ENCODE measurements around the gene C1QTNF9.
"Not testable (repeated sequence)": the region's sequence is repeated elsewhere in the genome, so short reads cannot be mapped to it uniquely, and the experiment has no call there.

Gene C1QTNF9

DNA sequence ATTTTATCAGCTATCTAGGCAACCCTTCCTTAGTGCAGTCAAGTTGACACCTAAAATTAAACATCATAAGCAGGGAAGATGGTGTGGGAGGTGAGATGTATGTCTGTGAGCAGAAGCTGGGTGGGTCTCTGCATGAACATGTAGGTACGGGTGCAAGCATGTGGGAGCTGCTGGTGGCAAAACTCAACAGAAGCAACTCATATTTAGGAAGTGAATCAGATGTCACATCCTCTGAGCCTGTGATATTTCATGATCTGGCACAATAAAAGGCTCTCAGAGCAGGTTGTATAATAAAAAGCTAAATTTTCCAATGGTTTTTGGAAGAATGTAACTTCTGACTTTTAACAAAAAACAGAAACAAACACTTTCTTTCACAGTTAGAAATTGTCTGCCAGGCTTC, 44.4 kb downstream of the C1QTNF9 start:
- Histone ChIP-seq H3K4me1 (ENCODE audit: insufficient read depth, low read length) (no peaks in the 10 kb centered on the region), H3K27me3 (ENCODE audit: insufficient read depth, low read length) (no peaks in the 10 kb centered on the region), H3K36me3 (ENCODE audit: insufficient read depth, low read length) (no peaks in the 10 kb centered on the region), H3K4me3 (ENCODE audit: low read length) (no peak overlapping the region), H3K9ac (ENCODE audit: low read depth, low read length) (no peak overlapping the region), H3K9me3 (ENCODE audit: insufficient read depth, low read depth, low read length) (peaks cover 5% of the 10 kb centered on the region; the same call in 1 of the 2 replicates), H3K27ac (ENCODE audit: low read depth, low read length) (no peak overlapping the region)
- 87% methylated on average over 1 of the region's 1 CpG for WGBS

DNA sequence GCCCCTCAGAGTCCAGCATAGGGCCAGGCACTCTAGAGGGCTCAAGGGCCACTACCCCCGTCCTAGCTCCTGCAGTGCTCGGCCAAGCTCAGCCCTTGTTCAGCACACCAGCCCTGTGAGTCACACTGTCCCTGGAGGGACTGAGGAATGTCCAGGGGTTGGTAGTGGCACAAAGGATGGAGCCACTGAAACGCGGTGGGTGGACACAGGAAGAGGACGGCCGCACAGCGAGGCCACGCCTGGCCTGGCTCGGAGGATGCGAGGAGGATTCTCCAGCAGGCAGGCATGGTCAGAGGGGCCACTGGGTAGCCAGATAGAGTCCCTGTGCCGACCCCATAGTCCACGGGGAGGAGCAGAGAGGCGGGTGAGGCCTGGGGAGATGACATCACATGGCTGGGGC, 45.7 kb downstream of the C1QTNF9 start:
- H3K4me1 ChIP-seq (ENCODE audit: insufficient read depth, low read length) = no peaks in the 10 kb centered on the region
- 92% methylated on average over 13 of the region's 13 CpGs for WGBS
- H3K36me3 ChIP-seq (ENCODE audit: insufficient read depth, low read length) = no peaks in the 10 kb centered on the region
- H3K9ac ChIP-seq (ENCODE audit: low read depth, low read length) = no peak overlapping the region
- no peak overlapping the region for H3K4me3 ChIP-seq (ENCODE audit: low read length)
- H3K27ac ChIP-seq (ENCODE audit: low read depth, low read length) = no peak overlapping the region
- peaks cover 5% of the 10 kb centered on the region; the same call in 1 of the 2 replicates for H3K9me3 ChIP-seq (ENCODE audit: insufficient read depth, low read depth, low read length)
- H3K27me3 ChIP-seq (ENCODE audit: insufficient read depth, low read length) = no peaks in the 10 kb centered on the region

DNA sequence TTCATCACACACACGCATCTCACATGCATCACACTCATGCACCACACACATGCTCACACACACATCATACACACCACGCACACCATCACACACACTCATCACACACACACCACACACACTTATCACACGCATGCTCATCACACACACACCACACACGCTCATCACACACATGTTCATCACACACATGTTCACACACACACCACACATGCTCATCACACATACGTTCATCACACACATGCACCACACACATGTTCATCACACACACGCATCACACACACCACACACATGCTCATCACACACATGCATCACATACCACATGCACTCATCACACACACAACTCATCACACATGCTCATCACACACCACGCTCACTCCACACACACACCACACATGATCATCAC, 46.9 kb downstream of the C1QTNF9 start:
- H3K4me3 ChIP-seq (ENCODE audit: low read length) = no peak overlapping the region
- H3K36me3 ChIP-seq (ENCODE audit: insufficient read depth, low read length) = no peaks in the 10 kb centered on the region
- H3K4me1 ChIP-seq (ENCODE audit: insufficient read depth, low read length) = no peaks in the 10 kb centered on the region
- 85% methylated on average over 7 of the region's 7 CpGs for WGBS
- no peak overlapping the region for H3K27ac ChIP-seq (ENCODE audit: low read depth, low read length)
- no peak overlapping the region for H3K9ac ChIP-seq (ENCODE audit: low read depth, low read length)
- H3K9me3 ChIP-seq (ENCODE audit: insufficient read depth, low read depth, low read length) = peaks cover 5% of the 10 kb centered on the region; the same call in 1 of the 2 replicates
- H3K27me3 ChIP-seq (ENCODE audit: insufficient read depth, low read length) = no peaks in the 10 kb centered on the region

DNA sequence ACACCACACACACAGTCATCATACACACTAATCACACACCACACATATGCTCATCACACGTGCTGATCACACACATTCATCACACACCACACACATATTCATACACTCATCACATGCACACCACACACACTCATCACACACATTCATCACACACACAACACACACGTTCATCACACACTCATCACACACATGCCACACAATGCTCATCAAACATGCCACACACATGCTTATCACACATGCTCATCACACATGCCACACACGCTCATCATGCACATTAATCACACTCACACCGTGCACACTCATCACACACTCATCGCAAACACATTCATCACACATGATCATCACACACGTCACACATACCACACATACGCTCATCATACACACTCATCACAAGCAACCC, 47.5 kb downstream of the C1QTNF9 start:
- no peaks in the 10 kb centered on the region for H3K36me3 ChIP-seq (ENCODE audit: insufficient read depth, low read length)
- H3K27me3 ChIP-seq (ENCODE audit: insufficient read depth, low read length) = no peaks in the 10 kb centered on the region
- peaks cover 5% of the 10 kb centered on the region; the same call in 1 of the 2 replicates for H3K9me3 ChIP-seq (ENCODE audit: insufficient read depth, low read depth, low read length)
- H3K9ac ChIP-seq (ENCODE audit: low read depth, low read length) = no peak overlapping the region
- no peak overlapping the region for H3K27ac ChIP-seq (ENCODE audit: low read depth, low read length)
- WGBS = 95% methylated on average over 7 of the region's 7 CpGs
- H3K4me1 ChIP-seq (ENCODE audit: insufficient read depth, low read length) = no peaks in the 10 kb centered on the region
- H3K4me3 ChIP-seq (ENCODE audit: low read length) = no peak overlapping the region

DNA sequence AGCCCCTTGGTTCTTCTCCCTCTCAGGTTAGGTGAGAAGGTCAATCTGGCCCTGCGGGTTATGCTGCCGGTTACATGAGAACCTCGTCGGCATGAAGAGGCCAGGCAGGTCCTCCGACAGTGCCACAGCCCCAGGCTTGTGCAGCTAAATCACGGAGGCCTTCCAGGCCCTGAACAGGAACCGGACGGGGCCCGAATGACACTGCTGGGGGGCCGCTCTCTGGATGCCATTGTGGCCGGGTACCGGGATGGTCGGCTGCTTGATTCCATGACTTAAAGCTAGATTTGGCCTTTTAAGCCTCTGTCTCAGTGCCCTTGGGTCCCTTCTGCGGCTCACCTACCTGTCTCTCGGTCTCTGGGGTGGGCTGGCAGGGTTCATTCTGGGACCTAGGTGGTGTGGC, 48.4 kb downstream of the C1QTNF9 start:
- Histone ChIP-seq H3K27ac (ENCODE audit: low read depth, low read length) (no peak overlapping the region), H3K9me3 (ENCODE audit: insufficient read depth, low read depth, low read length) (peaks cover 5% of the 10 kb centered on the region; the same call in 1 of the 2 replicates), H3K36me3 (ENCODE audit: insufficient read depth, low read length) (no peaks in the 10 kb centered on the region), H3K9ac (ENCODE audit: low read depth, low read length) (no peak overlapping the region), H3K27me3 (ENCODE audit: insufficient read depth, low read length) (no peaks in the 10 kb centered on the region), H3K4me3 (ENCODE audit: low read length) (no peak overlapping the region), H3K4me1 (ENCODE audit: insufficient read depth, low read length) (no peaks in the 10 kb centered on the region)
- 92% methylated on average over 15 of the region's 15 CpGs for WGBS

DNA sequence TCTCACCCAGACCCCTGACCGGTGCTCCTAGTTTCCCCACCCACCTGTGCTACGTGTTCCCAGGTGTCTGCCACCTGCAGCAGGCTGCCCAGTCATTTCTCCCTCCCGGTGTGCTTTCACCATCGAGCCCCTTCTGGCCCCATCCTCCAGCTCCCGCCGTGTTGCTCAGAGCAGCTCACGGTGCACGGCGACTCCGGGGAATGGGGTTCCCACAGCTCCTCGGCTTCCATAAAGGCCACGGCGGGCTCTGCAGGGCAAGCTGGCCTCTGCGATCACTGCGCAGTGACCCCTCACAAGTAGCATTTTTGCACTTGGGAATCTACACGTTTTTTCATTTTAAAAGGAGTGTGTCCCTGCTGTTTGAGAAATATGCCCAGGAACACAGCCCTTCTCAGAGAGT, 49.5 kb downstream of the C1QTNF9 start:
- H3K27me3 ChIP-seq (ENCODE audit: insufficient read depth, low read length); H3K36me3 ChIP-seq (ENCODE audit: insufficient read depth, low read length); H3K4me3 ChIP-seq (ENCODE audit: low read length); H3K9me3 ChIP-seq (ENCODE audit: insufficient read depth, low read depth, low read length); H3K27ac ChIP-seq (ENCODE audit: low read depth, low read length); H3K9ac ChIP-seq (ENCODE audit: low read depth, low read length); H3K4me1 ChIP-seq (ENCODE audit: insufficient read depth, low read length): not testable (repeated sequence)
- 90% methylated on average over 16 of the region's 16 CpGs for WGBS

DNA sequence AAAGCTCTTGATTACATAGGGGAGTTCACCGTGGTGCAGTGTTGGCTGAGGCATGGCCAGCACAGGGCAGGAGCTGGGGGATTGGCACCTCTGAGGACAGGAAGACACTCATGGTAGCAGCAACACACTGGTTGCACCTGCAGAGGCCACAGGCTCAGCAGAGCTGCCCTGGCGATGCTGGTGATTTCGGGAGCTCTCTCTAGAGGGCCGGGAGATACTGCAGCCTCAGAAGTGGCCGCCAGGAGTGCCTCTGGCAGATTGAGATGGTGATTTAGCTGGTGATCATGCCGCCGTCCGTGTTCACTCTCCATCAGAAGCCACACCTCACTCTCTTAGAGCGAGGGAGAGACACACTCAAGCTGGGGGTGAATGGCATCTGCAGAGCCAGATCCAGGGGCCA, 49.9 kb downstream of the C1QTNF9 start:
- H3K4me1 ChIP-seq (ENCODE audit: insufficient read depth, low read length); H3K4me3 ChIP-seq (ENCODE audit: low read length); H3K36me3 ChIP-seq (ENCODE audit: insufficient read depth, low read length); H3K27me3 ChIP-seq (ENCODE audit: insufficient read depth, low read length); H3K9me3 ChIP-seq (ENCODE audit: insufficient read depth, low read depth, low read length); H3K9ac ChIP-seq (ENCODE audit: low read depth, low read length); H3K27ac ChIP-seq (ENCODE audit: low read depth, low read length): not testable (repeated sequence)
- WGBS = 82% methylated on average over 6 of the region's 9 CpGs

DNA sequence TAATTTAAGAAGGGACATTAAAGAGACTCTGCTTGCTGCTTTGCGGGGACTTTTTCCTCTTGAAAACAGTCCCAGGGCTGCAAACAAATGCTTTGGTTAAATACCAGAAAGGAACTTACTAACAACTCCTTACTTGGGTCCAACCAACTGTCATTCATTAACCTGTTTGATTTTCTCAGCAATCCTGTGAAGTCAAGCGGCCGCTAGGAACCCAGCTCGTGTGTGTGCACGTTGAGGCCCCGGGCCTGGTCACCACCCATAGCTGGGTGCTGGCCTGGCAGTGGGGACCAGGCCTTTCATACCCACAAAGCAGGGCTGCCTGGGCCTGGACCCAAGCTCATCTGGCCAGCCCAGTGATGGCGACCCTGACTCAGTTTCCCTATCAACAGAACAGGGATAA, 50.7 kb downstream of the C1QTNF9 start:
- 95% methylated on average over 7 of the region's 7 CpGs for WGBS
- Histone ChIP-seq H3K9ac (ENCODE audit: low read depth, low read length) (no peak overlapping the region), H3K9me3 (ENCODE audit: insufficient read depth, low read depth, low read length) (peaks cover 5% of the 10 kb centered on the region; the same call in 1 of the 2 replicates), H3K4me1 (ENCODE audit: insufficient read depth, low read length) (no peaks in the 10 kb centered on the region), H3K27ac (ENCODE audit: low read depth, low read length) (no peak overlapping the region), H3K27me3 (ENCODE audit: insufficient read depth, low read length) (no peaks in the 10 kb centered on the region), H3K4me3 (ENCODE audit: low read length) (no peak overlapping the region), H3K36me3 (ENCODE audit: insufficient read depth, low read length) (no peaks in the 10 kb centered on the region)

DNA sequence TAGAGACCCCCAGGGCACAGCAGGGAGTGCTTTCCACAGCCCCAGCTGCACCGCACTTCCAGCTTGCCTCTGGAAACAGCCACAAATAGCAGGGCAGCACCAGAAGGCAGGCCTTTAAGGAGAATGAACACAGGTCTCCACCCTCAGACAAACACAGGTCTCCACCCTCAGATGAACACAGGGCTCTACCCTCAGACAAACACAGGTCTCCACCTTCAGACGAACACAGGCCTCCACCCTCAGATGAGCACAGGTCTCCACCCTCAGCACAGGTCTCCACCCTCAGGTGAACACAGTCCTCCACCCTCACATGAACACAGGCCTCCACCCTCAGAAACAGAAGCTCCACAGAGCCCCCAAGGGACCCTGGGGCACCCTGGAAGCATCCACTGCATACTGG, 51.7 kb downstream of the C1QTNF9 start:
- H3K4me1 ChIP-seq (ENCODE audit: insufficient read depth, low read length) = no peaks in the 10 kb centered on the region
- no peaks in the 10 kb centered on the region for H3K27me3 ChIP-seq (ENCODE audit: insufficient read depth, low read length)
- no peak overlapping the region for H3K4me3 ChIP-seq (ENCODE audit: low read length)
- H3K9me3 ChIP-seq (ENCODE audit: insufficient read depth, low read depth, low read length) = peaks cover 4% of the 10 kb centered on the region; the same call in 1 of the 2 replicates
- no peak overlapping the region for H3K27ac ChIP-seq (ENCODE audit: low read depth, low read length)
- H3K36me3 ChIP-seq (ENCODE audit: insufficient read depth, low read length) = no peaks in the 10 kb centered on the region
- H3K9ac ChIP-seq (ENCODE audit: low read depth, low read length) = no peak overlapping the region
- WGBS = 89% methylated on average over 2 of the region's 2 CpGs

DNA sequence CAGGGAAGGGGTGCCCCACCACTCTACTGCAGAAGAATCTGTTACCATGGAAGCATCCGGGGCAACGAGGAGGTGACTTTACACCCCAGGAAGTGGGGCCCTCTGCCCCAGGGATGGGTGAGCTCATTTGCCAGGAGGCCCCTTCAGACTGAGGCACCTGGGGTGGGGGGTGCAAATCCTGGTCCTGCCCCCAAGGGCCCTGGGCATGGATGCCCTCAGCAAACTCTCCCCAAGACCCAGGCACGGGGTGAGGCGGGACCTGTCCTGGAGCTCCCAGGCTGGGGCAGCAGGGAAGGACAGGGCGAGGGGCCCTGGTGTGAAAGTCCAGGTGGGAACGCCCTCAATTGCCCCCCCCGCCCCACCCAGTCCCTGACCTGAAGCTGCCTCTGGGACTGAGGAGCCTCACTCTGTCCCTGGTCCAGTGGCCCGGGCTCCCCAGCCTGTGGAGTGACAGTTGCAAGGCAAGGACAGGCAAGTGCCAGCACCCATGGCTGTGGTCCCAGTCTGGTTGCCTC, 52.5 kb downstream of the C1QTNF9 start:
- no peak overlapping the region for H3K9ac ChIP-seq (ENCODE audit: low read depth, low read length)
- H3K4me3 ChIP-seq (ENCODE audit: low read length) = no peak overlapping the region
- no peaks in the 10 kb centered on the region for H3K27me3 ChIP-seq (ENCODE audit: insufficient read depth, low read length)
- 94% methylated on average over 8 of the region's 8 CpGs for WGBS
- no peak overlapping the region for H3K27ac ChIP-seq (ENCODE audit: low read depth, low read length)
- no peaks in the 10 kb centered on the region for H3K36me3 ChIP-seq (ENCODE audit: insufficient read depth, low read length)
- no peaks in the 10 kb centered on the region for H3K9me3 ChIP-seq (ENCODE audit: insufficient read depth, low read depth, low read length)
- no peaks in the 10 kb centered on the region for H3K4me1 ChIP-seq (ENCODE audit: insufficient read depth, low read length)

DNA sequence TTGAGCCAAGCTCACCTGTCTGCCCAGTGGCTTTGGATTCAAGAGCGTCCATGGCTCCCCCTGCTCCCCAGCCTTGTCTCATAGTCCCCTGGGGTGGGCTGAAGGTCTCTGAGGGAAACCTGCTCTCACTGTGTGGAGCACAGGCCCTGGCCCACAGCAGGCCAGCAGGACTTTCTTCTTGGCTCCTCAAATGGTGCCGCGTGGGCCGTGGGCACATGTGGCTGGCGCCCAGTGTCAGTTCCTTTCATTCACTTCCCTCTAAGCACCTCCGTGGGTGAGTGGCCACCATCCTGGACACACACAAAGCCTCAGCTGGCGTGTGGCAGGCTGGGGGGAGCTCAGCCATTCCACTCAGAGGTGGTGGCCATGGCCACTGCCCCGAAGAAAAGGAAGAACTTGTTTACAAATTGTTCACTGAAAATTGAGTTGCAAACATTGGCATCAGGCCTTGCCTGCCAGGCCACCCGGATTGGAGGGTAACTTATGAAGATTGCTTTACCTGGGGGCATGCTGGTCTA, 53.1 kb downstream of the C1QTNF9 start:
- Histone ChIP-seq H3K9ac (ENCODE audit: low read depth, low read length) (no peak overlapping the region), H3K27me3 (ENCODE audit: insufficient read depth, low read length) (no peaks in the 10 kb centered on the region), H3K4me3 (ENCODE audit: low read length) (no peak overlapping the region), H3K36me3 (ENCODE audit: insufficient read depth, low read length) (no peaks in the 10 kb centered on the region), H3K4me1 (ENCODE audit: insufficient read depth, low read length) (no peaks in the 10 kb centered on the region), H3K27ac (ENCODE audit: low read depth, low read length) (no peak overlapping the region), H3K9me3 (ENCODE audit: insufficient read depth, low read depth, low read length) (no peaks in the 10 kb centered on the region)
- 93% methylated on average over 9 of the region's 9 CpGs for WGBS

DNA sequence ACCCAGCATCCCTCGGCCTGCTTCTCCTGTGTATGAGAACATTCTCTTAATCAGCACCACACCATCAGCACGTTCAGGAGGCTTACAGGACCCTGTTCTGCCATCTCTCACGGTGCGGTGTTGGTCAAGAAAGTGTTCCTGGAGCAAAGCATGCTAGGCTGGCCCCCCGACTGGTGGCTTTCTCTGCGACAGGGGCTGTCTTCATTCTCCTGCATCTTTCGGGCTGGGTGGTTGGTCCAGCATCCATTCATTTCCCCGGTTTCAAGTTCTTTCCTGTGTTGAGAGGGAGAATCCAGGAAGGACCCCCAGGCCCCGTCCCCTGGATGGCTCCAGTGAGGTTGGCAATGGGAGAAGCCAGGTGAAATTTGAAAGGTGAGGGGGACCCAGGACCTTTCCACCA, 55.8 kb downstream of the C1QTNF9 start:
- Histone ChIP-seq H3K9me3 (ENCODE audit: insufficient read depth, low read depth, low read length) (no peaks in the 10 kb centered on the region), H3K4me3 (ENCODE audit: low read length) (no peak overlapping the region), H3K4me1 (ENCODE audit: insufficient read depth, low read length) (no peaks in the 10 kb centered on the region), H3K27me3 (ENCODE audit: insufficient read depth, low read length) (no peaks in the 10 kb centered on the region), H3K36me3 (ENCODE audit: insufficient read depth, low read length) (no peaks in the 10 kb centered on the region), H3K27ac (ENCODE audit: low read depth, low read length) (no peak overlapping the region), H3K9ac (ENCODE audit: low read depth, low read length) (no peak overlapping the region)
- WGBS = 94% methylated on average over 9 of the region's 9 CpGs

Measured in HUES64 (cell line).